ENCODE measurements around the gene PTPRT.

The PTPRT gene

DNA sequence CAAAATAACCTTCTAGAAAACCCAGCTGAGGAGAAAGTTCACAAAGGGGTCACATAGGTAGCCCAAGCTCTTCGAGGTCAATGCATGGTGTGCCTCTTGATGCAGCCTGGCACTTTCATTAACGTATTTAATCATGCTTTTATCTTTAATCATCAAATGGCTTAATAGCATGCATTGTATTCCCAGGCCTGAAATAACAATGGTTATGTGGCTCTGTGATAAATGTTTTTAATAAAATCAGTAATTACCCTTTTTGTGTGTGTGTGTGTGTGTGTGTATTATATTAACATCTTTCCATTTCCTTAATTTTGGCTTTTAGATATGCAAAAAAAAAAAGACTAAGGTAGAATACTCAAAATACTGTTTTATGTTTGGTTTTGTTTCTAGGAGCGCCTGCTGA lies 681.8 kb downstream of the PTPRT start:
- FAIRE-seq, result no peak

DNA sequence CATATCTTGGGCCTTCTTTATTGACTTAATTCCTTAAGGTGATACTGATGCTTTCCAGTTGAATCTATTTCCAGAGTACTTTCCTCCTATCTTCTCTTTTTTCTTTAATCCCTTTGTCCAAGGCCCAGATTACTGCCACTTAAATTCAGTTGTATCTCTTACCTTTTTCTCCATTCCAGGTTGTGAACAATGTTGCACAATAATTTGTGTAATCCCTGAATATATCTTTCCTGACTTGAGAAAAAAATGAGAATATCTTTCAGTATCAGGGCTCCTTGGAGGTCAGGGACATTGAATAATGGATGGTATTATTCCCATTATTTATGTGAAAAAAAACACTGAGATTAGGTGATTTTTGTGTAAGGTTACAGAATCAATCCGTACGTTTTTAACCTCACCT lies 683.3 kb downstream of the PTPRT start:
- no peak for FAIRE-seq

DNA sequence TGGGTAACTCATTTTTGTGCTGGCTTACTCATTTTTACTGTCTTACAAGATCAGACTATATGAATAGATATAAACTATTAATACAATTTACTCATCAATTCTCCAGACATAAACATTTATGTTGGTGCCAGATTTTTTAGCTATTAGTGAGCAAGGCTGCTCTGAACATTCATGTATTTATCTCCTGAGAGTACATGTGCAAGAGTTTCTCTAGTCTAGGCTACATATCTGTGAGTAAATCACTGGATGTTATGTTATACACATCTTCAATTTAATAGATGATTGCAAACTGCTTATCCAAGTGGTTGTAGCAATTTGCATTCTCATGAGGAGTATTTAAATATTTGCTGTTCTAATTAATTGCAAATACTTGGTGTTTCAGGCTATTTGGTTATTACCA lies 687.1 kb downstream of the PTPRT start:
- FAIRE-seq, result no peak

DNA sequence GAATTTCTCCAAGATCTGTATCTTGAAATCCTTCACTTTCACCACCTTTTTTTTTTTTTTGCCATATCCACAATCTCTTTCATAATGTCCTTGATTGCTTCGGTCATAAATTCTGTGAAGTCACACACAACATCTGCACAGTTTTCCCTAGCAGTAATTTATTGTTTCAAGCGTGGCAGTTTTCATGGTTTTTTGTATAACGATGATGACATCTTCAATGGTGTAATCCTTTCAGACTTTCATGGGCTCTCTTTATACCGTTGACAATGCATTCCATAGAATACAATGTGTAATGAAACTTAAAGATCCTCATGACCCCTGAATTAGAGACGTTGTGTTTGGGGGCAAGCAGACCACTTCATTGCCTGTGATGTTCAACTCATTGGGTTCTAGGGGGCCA lies 693.1 kb downstream of the PTPRT start:
- FAIRE-seq, result no peak

DNA sequence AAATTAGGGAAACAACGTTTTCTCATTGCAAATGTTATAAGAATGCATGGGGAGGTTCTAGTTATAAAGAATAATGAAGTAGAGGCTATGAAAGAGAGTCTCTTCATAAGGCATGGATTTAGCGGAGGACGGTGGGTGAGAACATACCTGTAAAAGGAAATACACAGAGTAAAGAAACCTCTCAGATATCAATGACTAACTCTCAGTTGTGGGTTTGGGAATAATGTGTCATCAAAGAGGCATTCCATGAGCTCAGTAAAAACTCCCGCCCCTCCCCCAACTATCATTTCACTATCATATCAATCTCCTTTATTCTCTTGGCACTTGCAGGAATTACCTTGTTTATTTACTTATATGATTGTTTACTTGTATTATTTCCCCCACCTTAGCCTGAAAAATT lies 695.4 kb downstream of the PTPRT start:
- no peak for FAIRE-seq

DNA sequence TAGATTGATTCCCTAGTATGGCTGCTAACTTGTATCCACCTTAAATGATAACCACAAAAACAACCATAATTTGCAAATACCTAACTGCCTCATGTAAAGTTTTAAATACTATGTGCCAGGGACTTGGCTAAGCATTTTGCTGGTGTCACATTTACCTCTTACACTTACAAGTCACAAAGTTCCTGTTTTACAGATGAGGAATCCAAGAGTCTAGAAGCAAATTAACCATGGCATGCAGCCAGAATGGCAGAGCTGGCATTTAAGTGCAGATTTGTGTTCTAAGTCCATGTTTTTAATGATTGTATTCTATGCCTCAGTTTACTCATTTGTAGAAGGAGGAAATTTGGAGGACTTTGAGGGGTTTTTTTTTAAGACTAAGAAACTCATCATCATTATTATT lies 696.7 kb downstream of the PTPRT start:
- no peak for FAIRE-seq

DNA sequence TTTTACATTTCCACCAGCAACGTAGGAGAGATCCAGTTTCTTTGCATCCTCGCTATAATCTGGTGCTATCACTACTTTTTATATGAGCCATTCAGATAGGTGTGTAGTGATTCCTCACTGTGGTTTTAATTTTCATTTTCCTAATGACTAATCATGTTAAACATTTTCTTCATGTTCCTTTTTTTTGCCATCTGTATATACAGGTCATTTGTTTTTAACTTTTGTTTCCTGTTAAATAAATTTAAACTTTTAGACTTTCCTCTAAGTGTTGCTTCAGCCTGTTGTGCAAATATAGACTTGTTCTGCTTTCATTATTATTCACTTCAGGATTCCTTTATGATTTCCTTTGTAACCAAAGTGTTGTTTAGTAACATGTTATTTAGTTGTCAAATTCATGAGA lies 697.4 kb downstream of the PTPRT start:
- FAIRE-seq, result no peak

DNA sequence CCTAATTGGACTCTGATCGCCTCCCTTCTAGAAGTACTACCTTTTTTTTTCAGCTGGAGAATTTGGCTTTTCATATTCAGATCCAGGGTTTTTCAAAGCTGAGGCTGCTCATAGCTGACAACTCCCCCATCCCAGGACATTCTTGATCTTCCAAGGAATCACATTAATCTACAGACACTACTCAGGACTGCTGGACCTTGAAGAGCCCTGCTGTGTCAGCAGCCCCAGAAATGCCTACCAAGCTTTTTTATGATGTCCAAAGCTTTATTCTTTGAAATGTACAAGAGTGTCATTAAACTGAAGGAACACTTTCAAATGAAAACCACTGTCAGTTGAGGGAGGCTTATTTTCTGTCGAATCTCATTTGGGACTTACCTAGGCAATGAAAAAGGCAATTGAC lies 704.1 kb downstream of the PTPRT start:
- no peak for FAIRE-seq

DNA sequence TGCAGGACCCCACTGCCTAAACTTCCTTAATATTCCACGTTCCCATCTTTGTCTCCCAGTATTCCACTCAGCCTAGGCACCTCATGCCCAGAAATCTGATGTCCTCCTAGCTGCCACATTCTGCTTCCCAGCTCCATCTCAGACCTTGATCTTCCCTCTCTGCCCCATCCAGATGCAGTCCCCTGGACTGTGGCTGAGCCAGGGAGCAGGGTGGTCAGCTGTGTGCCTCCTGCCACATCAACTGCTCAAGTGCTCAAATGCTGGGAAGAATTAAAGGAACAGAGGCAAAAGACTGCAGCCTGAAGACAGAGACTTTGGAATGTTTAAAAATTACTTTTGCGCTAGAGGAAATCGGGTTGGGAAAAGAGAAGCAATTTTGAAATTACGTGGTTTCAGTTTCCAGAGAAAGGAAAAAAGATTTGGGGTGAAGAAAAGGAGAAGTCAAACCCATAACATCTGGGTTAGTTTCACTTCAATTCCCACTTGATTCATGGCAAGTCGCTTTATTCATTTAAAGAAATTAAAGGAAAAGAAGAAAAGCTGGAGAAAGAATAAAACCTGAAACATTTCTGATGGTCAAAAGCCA lies 704.8 kb downstream of the PTPRT start:
- FAIRE-seq, result no peak

DNA sequence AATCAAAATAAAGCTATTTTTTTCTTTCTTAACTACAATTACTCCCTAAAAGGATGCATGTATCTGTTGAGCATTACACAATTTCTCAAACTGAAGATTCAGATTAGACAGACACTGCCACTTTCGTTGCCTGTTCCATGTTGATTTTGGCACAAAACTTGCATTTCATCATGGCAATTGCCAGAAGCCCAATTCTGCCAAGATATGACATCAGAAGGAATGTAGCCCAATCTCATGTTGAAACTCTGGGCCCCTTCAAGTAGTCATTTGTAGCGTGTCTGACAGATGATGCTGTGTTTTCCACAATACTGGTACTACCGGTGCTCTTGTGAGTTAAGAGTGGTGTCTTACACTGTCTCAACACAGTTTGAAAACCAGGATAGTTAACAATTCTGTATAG lies 705.4 kb downstream of the PTPRT start:
- FAIRE-seq, result no peak

DNA sequence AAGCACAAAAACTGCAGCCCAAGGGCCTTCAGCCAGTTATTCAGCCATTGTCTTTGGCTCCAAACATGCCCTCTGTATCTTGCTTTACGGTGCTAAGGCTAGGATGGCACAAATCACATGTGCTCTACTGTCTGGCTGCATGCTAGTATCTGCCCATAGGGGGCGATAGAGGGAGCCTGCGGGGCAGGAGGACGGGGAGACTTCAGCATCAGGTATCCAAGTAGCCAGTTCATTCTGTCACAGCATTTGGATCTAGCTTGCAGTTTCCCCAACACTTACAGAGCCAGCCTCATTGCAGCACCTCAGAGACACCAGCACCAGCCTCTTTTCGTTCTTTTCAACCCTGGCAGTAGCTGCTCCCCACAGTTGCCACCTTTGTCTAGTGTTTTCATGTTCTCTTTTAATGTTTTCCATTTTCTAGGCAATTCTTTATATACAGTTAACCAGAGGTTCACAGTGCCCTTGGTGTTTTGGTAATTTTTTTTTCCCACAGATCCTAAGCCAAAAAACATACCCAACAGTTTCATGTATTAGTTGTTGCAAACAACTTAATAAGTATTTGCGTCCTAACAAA lies 705.9 kb downstream of the PTPRT start:
- no peak for FAIRE-seq

DNA sequence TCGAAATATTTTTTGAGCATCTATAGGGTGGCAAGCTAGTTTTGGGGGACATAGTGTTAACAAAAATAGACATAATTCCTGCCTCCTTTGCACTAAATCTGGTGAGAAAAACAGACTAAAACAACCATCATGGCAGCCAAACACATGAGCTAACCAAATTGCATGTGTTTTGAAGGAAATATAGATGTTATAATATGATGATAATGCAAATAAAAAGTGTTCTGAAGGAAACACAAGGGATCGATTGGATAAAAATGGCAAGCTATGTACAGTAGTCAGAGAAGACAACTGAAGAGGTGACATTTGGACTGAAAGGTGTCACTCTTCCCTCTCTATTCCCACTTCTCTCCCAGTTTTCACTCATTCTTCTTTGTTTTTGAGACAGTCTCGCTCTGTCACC lies 706.9 kb downstream of the PTPRT start:
- FAIRE-seq, result no peak

DNA sequence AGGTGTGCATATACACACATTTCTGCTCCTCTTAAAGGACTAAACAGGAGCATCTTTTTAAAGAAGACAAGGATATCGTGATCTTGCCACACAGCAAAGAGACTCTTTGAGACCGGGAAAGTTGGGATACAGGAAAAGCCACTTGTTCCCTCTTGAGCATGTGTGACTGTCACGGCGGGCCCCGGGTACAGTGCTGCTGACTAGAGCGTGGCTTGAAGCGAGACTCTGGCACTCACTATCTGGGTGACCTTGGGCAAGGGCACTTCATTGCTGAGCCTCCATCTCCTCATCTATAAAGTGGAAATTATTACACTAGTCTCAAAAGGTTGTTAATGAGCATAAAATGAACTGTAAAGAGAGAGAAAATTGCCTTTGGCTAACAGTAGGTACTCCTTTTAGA lies 713.9 kb downstream of the PTPRT start:
- no peak for FAIRE-seq

DNA sequence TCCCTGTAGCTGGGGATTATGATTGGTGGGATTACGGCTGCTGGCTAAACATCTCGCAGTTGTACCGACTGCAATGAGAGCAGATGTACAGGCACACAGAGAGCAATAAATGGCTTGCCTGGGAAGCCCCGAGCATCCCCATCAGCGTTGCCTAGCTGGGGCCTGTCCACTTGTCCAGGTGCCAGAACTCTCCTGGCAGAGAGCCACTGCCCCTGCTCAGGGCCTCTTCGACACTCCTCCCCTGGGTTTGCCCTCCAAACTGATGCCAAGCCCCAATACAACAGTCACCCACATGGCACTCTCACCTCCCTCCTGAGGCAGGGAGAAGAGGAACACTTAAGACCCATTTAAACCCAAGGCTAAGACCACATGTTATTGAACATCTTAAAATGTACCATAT lies 715.1 kb downstream of the PTPRT start:
- FAIRE-seq, result no peak

DNA sequence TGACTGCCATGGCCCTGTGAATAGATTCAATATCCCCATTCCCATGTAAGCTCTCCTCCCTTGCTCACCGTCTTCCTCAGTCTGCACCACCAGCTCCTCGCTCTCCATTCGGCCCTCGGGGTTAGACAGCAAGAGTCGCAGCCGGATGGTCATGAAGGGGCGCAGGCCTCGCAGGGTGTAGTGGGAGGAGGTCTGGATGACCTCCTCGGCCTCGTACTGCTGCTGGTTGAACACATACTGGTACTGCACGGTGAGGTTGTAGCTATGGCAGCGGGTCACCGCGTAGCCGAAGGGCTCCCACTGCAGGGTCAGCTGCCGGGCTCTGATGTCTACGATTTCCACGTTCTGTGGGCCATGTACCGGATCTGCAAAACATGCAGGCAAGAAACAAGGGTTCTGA lies 717.5 kb downstream of the PTPRT start:
- no peak for FAIRE-seq

DNA sequence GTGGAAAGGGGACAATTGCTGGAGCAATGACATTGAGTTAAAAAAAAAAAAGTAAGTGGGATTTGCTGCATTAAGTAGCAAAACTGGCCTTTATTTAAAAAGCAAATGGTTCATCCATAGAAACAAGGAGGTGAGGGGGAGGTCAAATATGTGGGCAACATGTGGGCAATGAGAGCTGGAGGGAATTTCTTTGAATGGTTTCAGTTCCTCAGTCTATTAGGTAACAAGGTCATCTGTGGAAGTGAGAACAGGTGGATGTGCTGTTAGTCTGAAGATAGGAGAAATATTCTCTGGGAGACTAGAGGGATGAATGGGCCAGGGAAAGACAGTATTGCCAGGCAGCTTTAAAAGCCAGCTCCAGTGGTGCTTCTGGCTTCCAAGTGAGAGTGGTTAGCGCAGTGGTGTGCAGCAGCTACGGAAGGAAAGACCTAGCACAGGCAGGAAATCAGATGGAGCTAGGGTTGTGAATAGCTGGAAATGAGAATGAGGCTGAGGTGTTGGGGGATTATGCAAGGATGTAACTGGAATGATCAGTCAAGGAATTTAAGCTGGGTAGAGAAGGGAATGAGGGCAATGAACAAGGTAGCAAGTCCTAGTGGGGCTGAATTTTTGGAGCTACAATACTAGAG lies 727.6 kb downstream of the PTPRT start:
- no peak for FAIRE-seq

DNA sequence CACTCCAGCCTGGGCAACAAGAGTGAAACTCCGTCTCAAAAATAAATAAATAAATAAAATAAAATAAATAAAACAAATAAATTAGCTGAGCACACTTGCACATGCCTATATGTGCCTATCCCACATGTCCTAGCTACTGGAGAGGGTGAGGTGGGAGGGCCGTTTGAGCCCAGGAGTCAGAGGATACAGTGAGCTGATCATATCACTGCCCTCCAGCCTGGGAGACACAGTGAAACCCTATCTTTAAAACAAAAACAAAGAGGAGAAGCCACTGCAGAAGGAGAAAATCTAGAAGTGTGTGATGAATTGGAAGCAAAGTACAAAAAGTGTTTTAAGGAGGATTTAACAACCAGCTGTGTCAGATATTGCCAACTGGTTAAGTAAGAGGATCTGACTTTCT lies 728.4 kb downstream of the PTPRT start:
- FAIRE-seq, result no peak

DNA sequence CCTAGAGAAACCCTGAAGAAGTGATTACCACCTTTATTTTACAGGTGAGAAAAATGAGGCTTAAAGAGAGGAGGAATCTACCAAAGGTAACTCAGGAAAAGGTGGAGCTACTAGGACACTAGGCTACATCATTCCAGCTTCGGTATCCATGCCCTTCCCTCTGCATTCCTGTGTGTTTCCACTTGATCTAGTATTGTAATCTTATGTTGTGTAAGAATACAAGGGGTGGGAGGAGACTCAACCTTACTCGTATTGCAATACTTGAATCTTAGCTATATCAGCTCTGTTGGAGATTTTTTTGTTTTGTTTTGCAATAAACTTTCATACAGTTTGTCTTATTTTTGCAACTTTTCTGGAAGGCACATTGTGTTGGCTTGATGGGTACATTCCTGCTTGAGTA lies 742.4 kb downstream of the PTPRT start:
- FAIRE-seq, result no peak

DNA sequence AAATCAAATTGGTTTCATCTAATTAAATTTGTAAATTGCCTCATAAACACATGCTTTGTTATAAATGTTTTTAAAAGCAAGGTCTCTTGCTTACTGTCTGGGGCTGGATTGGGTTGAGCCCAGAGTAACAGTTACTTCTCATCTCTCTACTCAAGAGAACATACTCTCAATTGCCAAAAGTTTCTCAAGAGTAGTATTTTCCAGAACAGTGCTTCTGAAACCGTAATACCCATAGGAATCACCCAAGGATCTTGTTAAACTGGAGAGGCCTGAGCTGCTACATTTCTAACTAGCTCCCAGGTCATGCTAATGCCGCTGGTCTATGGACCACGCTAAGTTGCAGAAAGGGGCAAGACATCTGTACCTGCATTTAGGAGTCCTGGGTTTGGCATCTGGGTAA lies 744.9 kb downstream of the PTPRT start:
- FAIRE-seq, result no peak

DNA sequence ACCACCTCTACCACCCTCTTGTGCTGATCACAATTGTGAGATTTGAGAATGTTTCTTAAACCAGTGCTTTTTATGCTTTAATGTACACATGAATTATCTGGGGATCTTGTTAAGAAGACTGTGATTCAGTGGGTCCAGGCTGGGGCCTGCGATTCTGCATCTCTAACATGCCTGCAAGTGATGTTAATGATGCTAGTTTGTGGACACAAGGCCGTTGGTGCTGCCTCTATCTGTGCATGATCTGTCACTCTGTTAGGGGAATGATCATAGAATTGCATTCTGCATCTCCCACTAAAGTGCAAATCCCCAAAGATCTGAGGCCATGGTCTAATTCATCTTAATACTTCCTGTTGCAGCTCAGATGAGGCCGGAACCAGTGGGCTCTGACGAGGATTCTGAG lies 746.5 kb downstream of the PTPRT start:
- FAIRE-seq, result no peak

DNA sequence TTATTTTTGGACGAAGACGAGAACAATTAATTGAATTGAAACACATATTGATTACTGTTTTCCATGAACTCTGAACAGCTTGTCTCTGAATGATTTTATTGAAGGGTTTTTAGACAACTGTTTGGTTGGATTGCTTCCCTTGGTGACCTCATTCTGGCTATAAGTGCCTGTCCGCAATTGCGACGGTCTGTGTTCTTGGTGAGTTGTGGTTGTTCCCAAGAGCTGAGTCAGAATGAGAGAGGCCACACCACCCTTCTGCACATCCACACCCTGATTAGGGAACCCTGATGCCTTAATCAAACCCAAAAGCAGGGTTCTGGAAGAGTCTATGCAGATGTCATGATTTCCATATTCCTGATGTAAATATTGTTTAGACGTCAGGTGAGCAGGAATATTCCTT lies 747.0 kb downstream of the PTPRT start:
- no peak for FAIRE-seq

DNA sequence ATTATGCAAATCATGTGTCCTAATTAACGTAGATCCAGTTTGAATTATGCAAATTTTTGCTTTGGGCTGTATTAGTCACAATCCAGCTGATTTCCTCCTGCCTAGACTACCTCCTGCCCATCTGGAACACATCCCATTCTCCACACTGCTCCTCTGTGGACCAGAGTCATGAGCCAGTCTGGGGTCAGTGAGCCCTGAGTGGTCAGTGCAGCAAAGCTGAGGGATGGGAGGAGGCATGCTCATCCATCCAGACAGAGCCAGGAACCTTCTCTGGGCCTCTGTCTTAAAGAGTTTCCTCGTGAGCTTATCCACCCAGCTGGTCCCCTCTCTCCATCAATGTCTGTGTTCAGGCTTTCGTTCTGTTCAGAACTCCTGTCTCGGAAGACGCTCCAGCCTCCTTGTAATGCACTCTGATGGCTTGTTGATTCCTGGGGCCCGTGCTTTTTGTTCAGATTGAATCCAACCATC lies 747.8 kb downstream of the PTPRT start:
- FAIRE-seq, result no peak

DNA sequence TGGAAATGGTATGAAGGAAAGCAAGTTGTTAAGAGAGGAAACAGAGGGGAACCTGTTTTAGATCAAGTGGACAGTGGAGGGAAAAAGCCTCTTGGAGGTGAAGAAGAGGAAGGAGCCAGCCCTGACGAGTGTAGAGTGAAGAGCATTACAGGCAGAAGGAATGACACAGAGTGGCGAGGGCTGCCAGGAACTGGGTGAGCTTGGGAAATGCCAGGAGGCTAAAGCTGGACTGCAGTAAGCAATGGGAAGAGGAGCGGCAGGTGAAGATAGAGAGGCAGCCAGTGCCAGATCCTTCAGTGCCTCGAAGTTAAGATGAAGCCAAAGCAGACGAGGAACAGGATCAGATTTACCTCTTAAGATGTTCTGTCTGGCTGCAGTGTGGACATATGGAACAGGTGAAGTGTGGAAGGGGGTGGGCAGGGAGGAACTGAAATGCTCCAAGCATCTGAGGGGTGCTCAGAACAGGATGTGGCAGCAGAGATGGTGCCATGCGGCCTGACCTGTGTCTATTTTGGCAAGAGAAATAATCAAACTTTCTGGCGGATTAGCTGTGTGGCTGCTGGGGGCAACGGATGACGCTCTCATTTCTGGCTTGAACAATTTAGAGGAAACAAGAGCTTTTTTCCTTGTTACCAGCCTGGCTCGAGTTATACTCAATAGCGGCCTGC lies 748.4 kb downstream of the PTPRT start:
- no peak for FAIRE-seq

DNA sequence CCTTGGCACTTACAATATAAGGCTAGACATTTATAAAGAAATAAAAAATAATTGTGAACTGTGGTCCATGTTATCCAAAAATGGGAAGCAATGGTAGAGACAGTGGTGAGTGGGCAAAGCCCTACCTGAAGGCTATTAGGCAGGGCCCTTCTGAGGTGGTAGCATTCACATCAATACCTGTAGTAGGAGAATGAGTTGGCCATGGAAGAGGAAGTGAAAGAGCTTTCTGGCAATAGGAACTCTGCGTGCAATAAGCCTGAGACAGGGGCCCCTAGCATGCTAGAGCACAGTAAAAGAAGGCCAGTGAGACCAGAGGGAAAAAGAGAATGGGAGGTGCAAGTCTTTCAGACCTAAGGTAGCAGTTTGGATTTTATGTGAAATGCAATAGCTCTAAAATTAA lies 754.5 kb downstream of the PTPRT start:
- no peak for FAIRE-seq

Data from endometrium (tissue), 2 donors.